ENCODE results near the gene SHISAL2A.

- TF ChIP-seq POLR2A (IDR thresholded peaks at IDR 0.05) (no peak), CTCF (IDR thresholded peaks at IDR 0.05) (no peak)
These were observed 32.3 kb upstream of the SHISAL2A start for GRCh38 chr1:52600533-52601179.
